DND-41 (cell line): ENCODE data around the gene GLYR1.

Experiments used
- ATAC-seq: fragments of 200-7000 bp; cut with Tn5 transposase; 3 replicates; pipeline ENCODE4 v1.9.1; 2021; ENCODE audit warnings: low read depth; ENCODE audit not compliant: insufficient read depth
- DNase-seq: peaks from one replicate; pipeline ENCODE4 v3.0.0-alpha.2; 2020
- H2AFZ ChIP-seq: 2 replicates; pipeline ENCODE4 v1.6.0; 2012; ENCODE audit warnings: low read depth, low read length
- H3K27ac ChIP-seq: 2 replicates; pipeline ENCODE4 v1.5.1; 2012; ENCODE audit warnings: low read length, inconsistent platforms
- H3K27me3 ChIP-seq: fragments of 200-600 bp; sonication (generic); 2 replicates; pipeline ENCODE4 v1.6.0; 2012; ENCODE audit warnings: low read length, mild to moderate bottlenecking, inconsistent platforms; ENCODE audit not compliant: insufficient read depth, poor library complexity
- H3K36me3 ChIP-seq: 2 replicates; pipeline ENCODE4 v1.5.1; 2012; ENCODE audit warnings: low read length, inconsistent platforms; ENCODE audit not compliant: insufficient read depth
- H3K4me1 ChIP-seq: 2 replicates; pipeline ENCODE4 v1.5.1; 2012; ENCODE audit warnings: mild to moderate bottlenecking, low read length; ENCODE audit not compliant: insufficient read depth
- H3K4me2 ChIP-seq: 2 replicates; pipeline ENCODE4 v1.6.0; 2012; ENCODE audit warnings: mild to moderate bottlenecking, moderate library complexity, low read length, inconsistent platforms; ENCODE audit not compliant: insufficient read depth
- H3K4me3 ChIP-seq, 2 experiments: fragments of 200-600 bp in 1 of 2; shearing (Covaris generic) in 1 of 2; 2 replicates each; pipeline ENCODE4 v1.5.1; 2012 to 2016; ENCODE audit warnings: inconsistent platforms in 2 of 2, low read length in 2 of 2, mild to moderate bottlenecking in 2 of 2, low read depth in 1 of 2, moderate library complexity in 1 of 2
- H3K79me2 ChIP-seq: 2 replicates; pipeline ENCODE4 v1.6.0; 2012; ENCODE audit warnings: low read length, inconsistent platforms; ENCODE audit not compliant: insufficient read depth
- H3K9ac ChIP-seq: 2 replicates; pipeline ENCODE4 v1.6.0; 2012; ENCODE audit warnings: low read depth, mild to moderate bottlenecking, inconsistent platforms, low read length, moderate library complexity
- H3K9me3 ChIP-seq: 2 replicates; pipeline ENCODE4 v1.5.1; 2012; ENCODE audit warnings: low read length, moderate library complexity, mild to moderate bottlenecking, inconsistent platforms; ENCODE audit not compliant: insufficient read depth, severe bottlenecking
- H4K20me1 ChIP-seq: 2 replicates; pipeline ENCODE4 v1.6.0; 2012; ENCODE audit warnings: low read length; ENCODE audit not compliant: insufficient read depth
- EZH2 ChIP-seq: IDR thresholded peaks from 3 replicates; pipeline ENCODE4 v1.6.1; 2012; ENCODE audit warnings: borderline replicate concordance, low read depth, mild to moderate bottlenecking, moderate library complexity, low read length, inconsistent platforms; ENCODE audit not compliant: severe bottlenecking
- TF ChIP-seq, protein P1 (sequence below): IDR thresholded peaks from 2 replicates; pipeline ENCODE4 v1.5.1; 2012; ENCODE audit warnings: borderline replicate concordance, low read length, moderate library complexity, mild to moderate bottlenecking; ENCODE audit not compliant: poor library complexity, severe bottlenecking; ENCODE audit errors: extremely low read depth

Gene GLYR1

DNA sequence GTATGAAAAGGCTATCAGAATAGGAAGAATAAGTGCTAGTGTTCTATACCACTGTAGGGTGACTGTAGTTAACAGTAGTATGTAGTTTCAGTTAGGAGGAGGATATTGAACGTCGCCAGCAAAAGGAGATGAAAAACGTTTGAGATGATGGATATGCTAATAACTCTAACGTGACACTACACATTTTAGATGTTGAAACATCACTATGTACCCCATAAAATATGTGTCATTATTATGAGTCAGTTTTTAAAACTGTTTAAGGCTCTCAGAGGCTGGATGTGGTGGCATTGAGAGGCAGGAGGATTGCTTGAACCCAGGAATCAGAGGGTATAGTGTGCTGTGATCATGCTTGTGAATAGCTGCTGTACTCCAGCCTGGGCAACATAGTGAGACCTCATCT, 32.0 kb upstream of the GLYR1 start:
- Histone ChIP-seq H3K27me3 (no peaks in the 10 kb centered on the region), H3K4me2 (no peak overlapping the region), H3K79me2 (no peaks in the 10 kb centered on the region), H3K27ac (no peak overlapping the region), H3K9ac (no peak overlapping the region), H2AFZ (no peak overlapping the region), H3K4me1 (no peaks in the 10 kb centered on the region), H3K36me3 (peaks cover 93% of the 10 kb centered on the region), H3K9me3 (no peaks in the 10 kb centered on the region), H3K4me3 (no peak overlapping the region), H4K20me1 (peaks cover 28% of the 10 kb centered on the region)
- TF ChIP-seq EZH2 = no peak
- TF ChIP-seq, protein P1, sequence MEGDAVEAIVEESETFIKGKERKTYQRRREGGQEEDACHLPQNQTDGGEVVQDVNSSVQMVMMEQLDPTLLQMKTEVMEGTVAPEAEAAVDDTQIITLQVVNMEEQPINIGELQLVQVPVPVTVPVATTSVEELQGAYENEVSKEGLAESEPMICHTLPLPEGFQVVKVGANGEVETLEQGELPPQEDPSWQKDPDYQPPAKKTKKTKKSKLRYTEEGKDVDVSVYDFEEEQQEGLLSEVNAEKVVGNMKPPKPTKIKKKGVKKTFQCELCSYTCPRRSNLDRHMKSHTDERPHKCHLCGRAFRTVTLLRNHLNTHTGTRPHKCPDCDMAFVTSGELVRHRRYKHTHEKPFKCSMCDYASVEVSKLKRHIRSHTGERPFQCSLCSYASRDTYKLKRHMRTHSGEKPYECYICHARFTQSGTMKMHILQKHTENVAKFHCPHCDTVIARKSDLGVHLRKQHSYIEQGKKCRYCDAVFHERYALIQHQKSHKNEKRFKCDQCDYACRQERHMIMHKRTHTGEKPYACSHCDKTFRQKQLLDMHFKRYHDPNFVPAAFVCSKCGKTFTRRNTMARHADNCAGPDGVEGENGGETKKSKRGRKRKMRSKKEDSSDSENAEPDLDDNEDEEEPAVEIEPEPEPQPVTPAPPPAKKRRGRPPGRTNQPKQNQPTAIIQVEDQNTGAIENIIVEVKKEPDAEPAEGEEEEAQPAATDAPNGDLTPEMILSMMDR = no peak
- DNase-seq (no peak), ATAC-seq (no peak)

- Histone ChIP-seq H3K36me3 (peaks cover 92% of the 10 kb centered on the region), H3K4me1 (no peaks in the 10 kb centered on the region), H4K20me1 (peaks cover 13% of the 10 kb centered on the region), H3K4me2 (no peak overlapping the region), H3K9me3 (no peaks in the 10 kb centered on the region), H3K4me3 (no peak overlapping the region), H3K9ac (no peak overlapping the region), H3K27ac (no peak overlapping the region), H3K79me2 (no peaks in the 10 kb centered on the region), H2AFZ (no peak overlapping the region), H3K27me3 (no peaks in the 10 kb centered on the region)
- TF ChIP-seq, protein P1 = no peak
- TF ChIP-seq EZH2 = no peak
- DNase-seq = no peak
- no peak for ATAC-seq
Measured at GRCh38 chr16:4877380-4877685, 30.2 kb upstream of the GLYR1 start.

DNA sequence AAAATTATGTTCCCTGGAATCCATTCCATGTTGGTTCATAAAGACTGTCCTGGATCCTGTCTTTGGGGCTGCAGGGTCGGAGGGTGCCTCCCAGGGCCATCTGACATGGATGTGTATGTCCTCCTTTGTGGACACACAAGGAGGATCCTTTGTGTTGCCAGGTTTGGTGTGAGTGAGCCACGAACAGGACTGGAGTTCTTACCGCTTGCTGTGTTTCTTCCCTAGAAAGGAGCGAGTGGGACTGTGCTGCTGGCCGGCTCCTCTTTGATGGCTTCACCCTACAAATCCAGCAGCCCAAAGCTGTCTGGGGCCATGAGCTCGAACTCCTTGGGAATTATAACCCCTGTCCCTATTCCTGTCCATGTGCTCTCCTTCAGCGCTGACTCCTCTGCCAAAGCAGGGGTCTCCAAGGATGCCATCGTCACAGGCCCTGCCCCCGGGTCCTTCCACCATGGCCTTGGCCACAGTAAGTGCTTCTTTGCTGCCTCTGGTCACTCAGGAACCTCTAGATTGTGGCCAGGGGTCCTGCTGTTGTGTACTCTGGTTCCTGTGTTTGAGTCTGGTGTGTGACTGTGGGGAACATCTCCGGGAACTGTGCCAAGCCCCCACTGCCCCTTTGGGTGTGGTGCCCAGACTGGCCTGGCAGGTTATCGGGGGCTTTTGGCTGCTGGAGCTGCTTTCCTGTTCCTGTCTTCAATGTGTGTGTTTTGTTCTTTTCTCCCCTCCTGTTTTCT, 29.7 kb upstream of the GLYR1 start:
- H3K9me3 ChIP-seq = no peaks in the 10 kb centered on the region
- H3K4me2 ChIP-seq = no peak overlapping the region
- no peaks in the 10 kb centered on the region for H3K79me2 ChIP-seq
- H3K36me3 ChIP-seq = peaks cover 91% of the 10 kb centered on the region
- H3K9ac ChIP-seq = no peak overlapping the region
- no peak for ATAC-seq
- no peak overlapping the region for H3K4me3 ChIP-seq
- TF ChIP-seq EZH2 = no peak
- TF ChIP-seq, protein P1 = no peak
- H3K27ac ChIP-seq = no peak overlapping the region
- H3K4me1 ChIP-seq = no peaks in the 10 kb centered on the region
- no peak for DNase-seq
- H3K27me3 ChIP-seq = no peaks in the 10 kb centered on the region
- H4K20me1 ChIP-seq = peaks cover 13% of the 10 kb centered on the region
- H2AFZ ChIP-seq = no peak overlapping the region

GRCh38 chr16:4874666-4875065, 27.6 kb upstream of the GLYR1 start:
- ATAC-seq = no peak
- no peak overlapping the region for H3K27ac ChIP-seq
- H3K79me2 ChIP-seq = no peaks in the 10 kb centered on the region
- no peak for TF ChIP-seq EZH2
- TF ChIP-seq, protein P1 = no peak
- no peaks in the 10 kb centered on the region for H3K4me1 ChIP-seq
- no peak overlapping the region for H3K4me3 ChIP-seq
- no peak overlapping the region for H2AFZ ChIP-seq
- H3K9me3 ChIP-seq = no peaks in the 10 kb centered on the region
- H3K27me3 ChIP-seq = no peaks in the 10 kb centered on the region
- H3K4me2 ChIP-seq = no peak overlapping the region
- no peak for DNase-seq
- H3K9ac ChIP-seq = no peak overlapping the region
- peaks cover 21% of the 10 kb centered on the region for H4K20me1 ChIP-seq
- H3K36me3 ChIP-seq = peaks cover 89% of the 10 kb centered on the region
